K562 (cell line): ENCODE measurements around the gene STX7. TPM values are rescaled to one million over a fixed set of nuclear protein-coding genes. Genes with fewer than 3 reads are reported as not detected.

Experiments used
- AFF4 ChIP-seq: sonication (generic); formaldehyde crosslinking; IDR thresholded peaks from 2 replicates; pipeline ENCODE4 v1.8.0; 2023; ENCODE audit warnings: mild to moderate bottlenecking, missing genetic modification reagents
- CXXC5 ChIP-seq: fragments of 250-450 bp; sonication (Bioruptor Pico); IDR thresholded peaks from 2 replicates; pipeline ENCODE4 v1.8.0; 2022; ENCODE audit warnings: inconsistent platforms, mild to moderate bottlenecking, moderate library complexity
- E2F8 ChIP-seq: fragments of 450-650 bp; IDR thresholded peaks from 2 replicates; pipeline ENCODE4 v1.7.1; 2018; ENCODE audit warnings: mild to moderate bottlenecking, low read depth; ENCODE audit not compliant: partially characterized antibody
- MEIS2 ChIP-seq: fragments of 450-650 bp; IDR thresholded peaks from 2 replicates; pipeline ENCODE4 v1.6.1; 2014; ENCODE audit warnings: mild to moderate bottlenecking; ENCODE audit not compliant: partially characterized antibody
- PCBP1 ChIP-seq: fragments of 200-400 bp; formaldehyde crosslinking; IDR thresholded peaks from 2 replicates; pipeline ENCODE4 v1.6.1; 2018; ENCODE audit warnings: mild to moderate bottlenecking, low read depth, low read length; ENCODE audit not compliant: poor library complexity, severe bottlenecking
- RBM17 ChIP-seq: fragments of 200-400 bp; formaldehyde crosslinking; IDR thresholded peaks from 2 replicates; pipeline ENCODE4 v1.6.1; 2017; ENCODE audit warnings: low read depth, mild to moderate bottlenecking, low read length, borderline replicate concordance
- STAT6 ChIP-seq: sonication (generic); formaldehyde crosslinking; IDR thresholded peaks from 2 replicates; pipeline ENCODE4 v1.8.1; 2023; ENCODE audit warnings: mild to moderate bottlenecking, missing genetic modification reagents
- TAF1 ChIP-seq: IDR thresholded peaks from 2 replicates; pipeline ENCODE4 v1.6.1; 2011; ENCODE audit warnings: mild to moderate bottlenecking, low read length, moderate library complexity; ENCODE audit not compliant: insufficient read depth, control insufficient read depth, severe bottlenecking; ENCODE audit errors: extremely low read depth
- UBTF ChIP-seq, 2 experiments: IDR thresholded peaks; 2 replicates each; pipeline ENCODE4 v1.6.1; 2012; ENCODE audit warnings: improper control_type of control experiment in 2 of 2, low read depth in 2 of 2, low read length in 2 of 2, borderline replicate concordance in 1 of 2
- ZEB2 ChIP-seq: fragments of 450-650 bp; IDR thresholded peaks from 2 replicates; pipeline ENCODE4 v1.6.1; 2016
- ZFP30 ChIP-seq: fragments of 250-450 bp; sonication (Bioruptor Pico); IDR thresholded peaks from 2 replicates; pipeline ENCODE4 v1.8.0; 2022; ENCODE audit warnings: moderate library complexity, mild to moderate bottlenecking, inconsistent platforms, borderline replicate concordance
- ZNF408 ChIP-seq: fragments of 250-450 bp; sonication (Bioruptor Pico); IDR thresholded peaks from 2 replicates; pipeline ENCODE4 v1.4.0; 2020; ENCODE audit warnings: low read depth, mild to moderate bottlenecking, moderate library complexity
- ZNF583 ChIP-seq: fragments of 250-450 bp; sonication (Bioruptor Pico); IDR thresholded peaks from 2 replicates; pipeline ENCODE4 v1.4.0; 2020
- ZNF778 ChIP-seq: fragments of 450-650 bp; formaldehyde crosslinking; IDR thresholded peaks from 2 replicates; pipeline ENCODE4 v1.4.0; 2020; ENCODE audit warnings: mild to moderate bottlenecking, moderate library complexity
- polyA plus RNA-seq, 8 experiments: library from polyadenylated mRNA; depleted of rRNA in 4 of 8; stranded (reverse) in 5 of 8; unstranded in 3 of 8; fragments of >200 nt; fragmentation: Nextera tagmentation in 2 of 8; fragmentation: Illumina TruSeq in 1 of 8; extraction: Ambion mirVana in 2 of 8; extraction: Trizol in 1 of 8; gene quantifications; 2 replicates each; pipeline versions ENCODE4 v1.2.1 to v1.2.3, GENCODE V29; 2011 to 2014; ENCODE audit warnings: inconsistent platforms in 1 of 8, missing spikeins in 1 of 8
- total RNA-seq, 7 experiments: library from RNA; depleted of rRNA in 6 of 7; stranded (reverse); fragments of >200 nt in 6 of 7; fragmentation: Illumina TruSeq in 2 of 7; extraction: Trizol in 2 of 7; gene quantifications; 2 replicates each; pipeline versions ENCODE4 v1.2.1 to v1.2.3, GENCODE V29; 2011 to 2021; ENCODE audit warnings: low replicate concordance in 1 of 7

Gene STX7
- total and polyA plus RNA-seq, 9 of the 15 experiments (the other 6 are each of a cell fraction or from before 2014, with no cell fraction given) = 13.0 to 34.4 (median 25.3) TPM

GRCh38 chr6:132511210-132511830 is 1.6 kb downstream of the STX7 start (continued):
- no peak for TF ChIP-seq ZEB2
- no peak for TF ChIP-seq UBTF (IDR thresholded peaks at IDR 0.05; ENCODE audit: borderline replicate concordance in 1 of 2, low read depth in 2 of 2, low read length in 2 of 2)
- no peak for TF ChIP-seq STAT6 (CRISPR knock-in tag)
- no peak for TF ChIP-seq PCBP1
- no peak for TF ChIP-seq TAF1
- TF ChIP-seq ZFP30 (CRISPR knock-in tag) = no peak
- TF ChIP-seq ZNF583 (CRISPR knock-in tag) = no peak
- TF ChIP-seq MEIS2 = no peak
- no peak for TF ChIP-seq RBM17
- no peak for TF ChIP-seq ZNF408 (CRISPR knock-in tag)
- no peak for TF ChIP-seq E2F8
- TF ChIP-seq ZNF778 (CRISPR knock-in tag) = no peak
- TF ChIP-seq AFF4 (CRISPR knock-in tag) = no peak
- 0 out of 2 replicates have a peak, but pooled peaks have one; percentile 17 for TF ChIP-seq CXXC5
